DMS79 (cell line): ENCODE data around the gene CMKLR1.

Experiments
- DNase-seq: peaks from one replicate; lab custom pipeline; 2025; lab: John Stamatoyannopoulos, UW

The CMKLR1 gene

GRCh38 chr12:108315486-108316105 is 23.5 kb downstream of the CMKLR1 start:
- DNase-seq: no peak

- no peak for DNase-seq
These were observed 25.3 kb downstream of the CMKLR1 start for GRCh38 chr12:108313606-108314351.

- DNase-seq: no peak
These were observed 25.9 kb downstream of the CMKLR1 start for GRCh38 chr12:108313241-108313605.

GRCh38 chr12:108312693-108313189 is 26.4 kb downstream of the CMKLR1 start:
- DNase-seq: no peak

- no peak for DNase-seq
These were observed 26.9 kb downstream of the CMKLR1 start for GRCh38 chr12:108312073-108312659.

GRCh38 chr12:108311605-108312004 is 27.5 kb downstream of the CMKLR1 start:
- no peak for DNase-seq

GRCh38 chr12:108310489-108310888 is 28.6 kb downstream of the CMKLR1 start:
- DNase-seq: no peak

- no peak for DNase-seq
These were observed 29.3 kb downstream of the CMKLR1 start for GRCh38 chr12:108309674-108310312.

GRCh38 chr12:108308395-108309085 is 30.6 kb downstream of the CMKLR1 start:
- DNase-seq: no peak

GRCh38 chr12:108307006-108307405 is 32.1 kb downstream of the CMKLR1 start:
- DNase-seq: no peak

- DNase-seq: no peak
These were observed 32.6 kb downstream of the CMKLR1 start for GRCh38 chr12:108306506-108306905.

- no peak for DNase-seq
These were observed 33.1 kb downstream of the CMKLR1 start for GRCh38 chr12:108305991-108306501.

GRCh38 chr12:108305520-108305919 is 33.6 kb downstream of the CMKLR1 start:
- no peak for DNase-seq

- no peak for DNase-seq
These were observed 34.5 kb downstream of the CMKLR1 start for GRCh38 chr12:108304633-108305032.

GRCh38 chr12:108303703-108304102 is 35.4 kb downstream of the CMKLR1 start:
- DNase-seq: no peak

- DNase-seq: no peak
These were observed 36.5 kb downstream of the CMKLR1 start for GRCh38 chr12:108302403-108303311.

- no peak for DNase-seq
These were observed 37.1 kb downstream of the CMKLR1 start for GRCh38 chr12:108302016-108302402.

- DNase-seq: no peak
These were observed 37.8 kb downstream of the CMKLR1 start for GRCh38 chr12:108301346-108301745.

GRCh38 chr12:108299980-108300696 is 39.0 kb downstream of the CMKLR1 start:
- no peak for DNase-seq

GRCh38 chr12:108299516-108299915 is 39.6 kb downstream of the CMKLR1 start:
- no peak for DNase-seq
